Muscle of back (tissue), 11 donors: ENCODE data around the gene RAB25. TPM values are rescaled to one million over a fixed set of nuclear protein-coding genes. Genes with fewer than 3 reads are reported as not detected.
A peak's percentile ranks its signal among the peaks of the same experiment; 100 is the strongest.

ENCODE experiments used
- DNase-seq, 3 donors: peaks; one replicate each; pipeline versions ENCODE4 v3.0.0 to v3.0.0-alpha.2; 2013
- polyA plus RNA-seq, 10 donors: library from polyadenylated mRNA; unstranded; fragments of 120-200 nt; gene quantifications; one replicate each; pipeline ENCODE4 v1.2.1, GENCODE V29; 2013; ENCODE audit not compliant: insufficient read length in 10 of 10

Gene RAB25
- polyA plus RNA-seq, 10 donors: 0.26 to 11.7 (median 0.34) TPM; not detected in 2

- no peak for DNase-seq
Observed at GRCh38 chr1:156100205-156100995, 39.4 kb downstream of the RAB25 start.

GRCh38 chr1:156101880-156102279 lies 40.9 kb downstream of the RAB25 start:
- DNase-seq: no peak

- peak in 2 of 3 donors; percentile 72 to 85 for DNase-seq
Observed at GRCh38 chr1:156102633-156103511, 41.9 kb downstream of the RAB25 start.

GRCh38 chr1:156103521-156103947 lies 42.6 kb downstream of the RAB25 start:
- peak in 1 of 3 donors; percentile 82 for DNase-seq

GRCh38 chr1:156104065-156104810 lies 43.3 kb downstream of the RAB25 start:
- peak; percentile 88 to 96 (median 92) for DNase-seq

GRCh38 chr1:156104861-156105832 lies 44.2 kb downstream of the RAB25 start:
- peak in 1 of 3 donors; percentile 86 for DNase-seq

GRCh38 chr1:156106624-156107488 lies 45.9 kb downstream of the RAB25 start:
- DNase-seq: peak in 1 of 3 donors; percentile 74

- no peak for DNase-seq
Observed at GRCh38 chr1:156108057-156108456, 47.1 kb downstream of the RAB25 start.

GRCh38 chr1:156108664-156109241 lies 47.8 kb downstream of the RAB25 start:
- DNase-seq: no peak

- DNase-seq: no peak
Observed at GRCh38 chr1:156110252-156110651, 49.3 kb downstream of the RAB25 start.

- DNase-seq: no peak
Observed at GRCh38 chr1:156111355-156111962, 50.5 kb downstream of the RAB25 start.

- peak in 1 of 3 donors; percentile 66 for DNase-seq
Observed at GRCh38 chr1:156112276-156113137, 51.5 kb downstream of the RAB25 start.

GRCh38 chr1:156113282-156113950 lies 52.5 kb downstream of the RAB25 start:
- peak in 1 of 3 donors; percentile 84 for DNase-seq

- DNase-seq: peak; percentile 92 to 96 (median 95)
Observed at GRCh38 chr1:156114101-156114918, 53.4 kb downstream of the RAB25 start, which contains the start of gene LMNA. LMNA (plus strand) TSS chr1:156114711; CDS start chr1:156114919, 208 bp downstream.

- DNase-seq: peak in 1 of 3 donors; percentile 83
Observed at GRCh38 chr1:156114919-156115513, 54.1 kb downstream of the RAB25 start.
